PC-3 (cell line): ENCODE results near the gene ATG4C. TPM values are rescaled to one million over a fixed set of nuclear protein-coding genes. Genes with fewer than 3 reads are reported as not detected.
"Not testable (repeated sequence)": the region's sequence is repeated elsewhere in the genome, so short reads cannot be mapped to it uniquely, and the experiment has no call there.

ENCODE experiments used
- ATAC-seq: fragments of 200-7000 bp; cut with Tn5 transposase; 2 replicates; pipeline ENCODE4 v1.9.1; 2020; ENCODE audit warnings: mild to moderate bottlenecking, moderate library complexity
- BruUV-seq: library from RNA; stranded (reverse); fragments of 400-500 nt; replicated peaks from 2 replicates; lab custom pipeline; 2021; lab: Mats Ljungman, UMichigan
- CTCF ChIA-PET: fragments of 300-600 bp; sonication (Branson Sonifier 250); formaldehyde crosslinking; loops from one replicate; lab custom pipeline; 2022; ENCODE audit warnings: antibody characterized with exemption; lab: Charles Lee
- POLR2A ChIA-PET: fragments of 300-600 bp; sonication (Branson Sonifier 250); formaldehyde crosslinking; loops from one replicate; lab custom pipeline; 2022; ENCODE audit warnings: antibody characterized with exemption; ENCODE audit not compliant: unreplicated experiment; lab: Charles Lee
- DNase-seq: peaks from one replicate; pipeline ENCODE4 v3.0.0-alpha.2; 2015
- H2AFZ ChIP-seq: fragments of 300-600 bp; sonication (generic); 2 replicates; pipeline ENCODE4 v1.6.0; 2016; ENCODE audit warnings: antibody characterized with exemption, low read length
- H3F3A ChIP-seq: fragments of 300-600 bp; sonication (generic); one replicate; pipeline ENCODE4 v1.6.0; 2017; ENCODE audit warnings: antibody characterized with exemption, low read length, control low read depth, mild to moderate bottlenecking; ENCODE audit not compliant: unreplicated experiment
- H3K27ac ChIP-seq: fragments of 300-600 bp; sonication (generic); 2 replicates; pipeline ENCODE4 v1.5.1; 2016; ENCODE audit warnings: mild to moderate bottlenecking, low read length
- H3K27me3 ChIP-seq: fragments of 300-600 bp; sonication (generic); 2 replicates; pipeline ENCODE4 v1.6.1; 2016; ENCODE audit warnings: low read length, mixed read lengths
- H3K36me3 ChIP-seq: fragments of 300-600 bp; sonication (generic); 2 replicates; pipeline ENCODE4 v1.6.1; 2016; ENCODE audit warnings: low read depth, mixed run types, low read length, mixed read lengths
- H3K4me1 ChIP-seq: fragments of 300-600 bp; sonication (generic); 2 replicates; pipeline ENCODE4 v1.5.1; 2016; ENCODE audit warnings: low read length; ENCODE audit not compliant: insufficient read depth
- H3K4me2 ChIP-seq: fragments of 300-600 bp; sonication (generic); 2 replicates; pipeline ENCODE4 v1.6.0; 2016; ENCODE audit warnings: low read length
- H3K4me3 ChIP-seq: fragments of 300-600 bp; sonication (generic); 2 replicates; pipeline ENCODE4 v1.5.1; 2016; ENCODE audit warnings: mild to moderate bottlenecking, low read length, mixed read lengths
- H3K79me2 ChIP-seq: fragments of 300-600 bp; sonication (generic); 2 replicates; pipeline ENCODE4 v1.6.1; 2017; ENCODE audit warnings: low read length, mixed read lengths
- H3K9ac ChIP-seq: fragments of 300-600 bp; sonication (generic); 2 replicates; pipeline ENCODE4 v1.6.0; 2016; ENCODE audit warnings: mild to moderate bottlenecking, low read length
- H3K9me2 ChIP-seq: fragments of 300-600 bp; sonication (generic); replicated peaks from 2 replicates; pipeline ENCODE4 v1.6.1; 2016; ENCODE audit warnings: mixed run types, low read length, mixed read lengths
- H3K9me3 ChIP-seq: fragments of 300-600 bp; sonication (generic); 2 replicates; pipeline ENCODE4 v1.6.1; 2016; ENCODE audit warnings: low read length, mixed read lengths
- H4K20me1 ChIP-seq: fragments of 300-600 bp; sonication (generic); 2 replicates; pipeline ENCODE4 v1.6.1; 2016; ENCODE audit warnings: low read length, mixed read lengths
- EZH2 ChIP-seq: fragments of 300-600 bp; sonication (generic); IDR thresholded peaks from one replicate; pipeline ENCODE4 v1.6.1; 2017; ENCODE audit warnings: antibody characterized with exemption, mild to moderate bottlenecking, low read length; ENCODE audit not compliant: unreplicated experiment
- EZH2phosphoT487 ChIP-seq: fragments of 300-600 bp; sonication (generic); IDR thresholded peaks from 2 replicates; pipeline ENCODE4 v1.6.1; 2018; ENCODE audit warnings: mild to moderate bottlenecking, antibody characterized with exemption, low read length, borderline replicate concordance
- intact Hi-C: fragments of 100-400 bp; cut with micrococcal nuclease; formaldehyde crosslinking; loops from 2 replicates; pipeline ENCODE4 v1.9.0; 2023
- total RNA-seq: library from RNA; depleted of rRNA; stranded (reverse); fragments of >200 nt; gene quantifications from 2 replicates; pipeline ENCODE4 v1.2.3, GENCODE V29; 2014
- TF ChIP-seq, protein P1 (sequence below): fragments of 300-600 bp; sonication (generic); conservative IDR thresholded peaks from 2 replicates; pipeline ENCODE4 v1.5.1; 2017; ENCODE audit warnings: antibody characterized with exemption, low read depth, mild to moderate bottlenecking, low read length

ATG4C gene
- total RNA-seq, 1 experiment from 2014 or later, result 8.8 TPM

DNA sequence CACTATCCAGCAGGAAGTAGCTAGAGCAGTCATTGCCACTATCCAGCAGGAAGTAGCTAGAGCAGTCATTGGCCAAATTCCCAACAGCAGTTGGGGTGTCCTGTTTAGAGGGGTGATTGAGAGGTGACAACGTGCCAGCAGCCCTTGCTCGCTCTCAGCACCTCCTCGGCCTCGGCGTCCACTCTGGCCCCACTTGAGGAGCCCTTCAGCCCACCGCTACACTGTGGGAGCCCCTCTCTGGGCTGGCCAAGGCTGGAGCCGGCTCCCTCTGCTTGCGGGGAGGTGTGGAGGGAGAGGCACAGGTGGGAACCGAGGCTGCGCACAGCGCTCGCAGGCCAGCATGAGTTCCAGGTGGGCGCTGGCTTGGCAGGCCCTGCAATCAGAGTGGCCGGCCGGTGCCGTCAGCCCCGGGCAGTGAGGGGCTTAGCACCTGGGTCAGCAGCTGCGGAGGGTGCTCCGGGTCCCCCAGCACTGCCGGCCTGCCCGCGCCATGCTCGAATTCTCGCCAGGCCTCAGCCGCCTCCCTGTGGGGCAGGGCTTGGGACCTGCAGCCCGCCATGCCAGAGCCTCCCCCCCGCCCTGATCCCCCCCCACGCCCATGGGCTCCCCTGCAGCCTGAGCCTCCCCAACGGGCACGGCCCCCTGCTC lies 22.6 kb upstream of the ATG4C start:
- H3K36me3 ChIP-seq, H3K9me3 ChIP-seq, H3F3A ChIP-seq, CTCF ChIA-PET, H3K4me1 ChIP-seq, H3K4me3 ChIP-seq, POLR2A ChIA-PET, BruUV-seq, H4K20me1 ChIP-seq, H3K27me3 ChIP-seq, H3K9ac ChIP-seq, intact Hi-C loops, H3K9me2 ChIP-seq, H3K4me2 ChIP-seq, H3K27ac ChIP-seq, DNase-seq, H3K79me2 ChIP-seq, H2AFZ ChIP-seq, ATAC-seq: not testable (repeated sequence)

DNA sequence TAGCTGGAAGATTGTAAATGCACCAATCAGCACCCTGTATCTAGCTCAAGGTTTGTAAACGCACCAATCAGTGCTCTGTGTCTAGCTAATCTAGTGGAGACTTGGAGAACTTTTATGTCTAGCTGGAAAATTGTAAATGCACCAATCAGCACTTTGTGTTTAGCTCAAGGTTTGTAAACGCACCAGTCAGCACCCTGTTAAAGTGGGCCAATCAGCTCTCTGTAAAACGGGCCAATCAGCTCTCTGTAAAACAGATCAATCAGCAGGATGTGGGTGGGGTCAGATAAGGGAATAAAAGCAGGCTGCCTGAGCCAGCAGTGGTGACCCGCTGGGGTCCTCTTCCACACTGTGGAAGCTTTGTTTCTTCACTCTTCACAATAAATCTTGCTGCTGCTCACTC lies 21.9 kb upstream of the ATG4C start:
- H3K36me3 ChIP-seq, H3K79me2 ChIP-seq, H3K9me3 ChIP-seq, H3K9ac ChIP-seq, H4K20me1 ChIP-seq, H3K27me3 ChIP-seq, H3K9me2 ChIP-seq, H3K4me2 ChIP-seq, H3F3A ChIP-seq, ATAC-seq, H3K4me1 ChIP-seq, CTCF ChIA-PET, H3K4me3 ChIP-seq, H2AFZ ChIP-seq, POLR2A ChIA-PET, intact Hi-C loops, H3K27ac ChIP-seq, BruUV-seq, DNase-seq: not testable (repeated sequence)

DNA sequence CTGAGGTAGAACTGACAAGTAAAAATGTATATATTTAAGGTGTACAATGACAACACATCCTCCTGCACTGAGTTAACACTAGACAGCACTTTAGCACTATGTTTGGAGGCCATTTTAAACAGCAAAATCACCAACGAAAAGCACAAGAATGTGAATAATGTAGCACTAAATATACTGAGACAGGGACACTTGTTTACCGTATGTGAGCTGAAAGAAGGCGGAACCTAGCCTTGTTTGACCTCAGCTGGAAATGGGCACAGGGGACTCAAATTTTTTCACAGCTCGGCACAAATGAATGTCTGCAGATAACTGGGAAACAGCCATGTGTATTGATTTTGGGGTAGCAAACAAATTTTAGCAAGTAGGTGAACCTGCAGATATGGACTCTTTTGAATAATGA lies 18.0 kb upstream of the ATG4C start:
- Histone ChIP-seq H3K27ac (no peak overlapping the region), H2AFZ (peak overlapping the region; percentile 30; the same call in 1 of the 2 replicates), H3K27me3 (no peaks in the 10 kb centered on the region), H4K20me1 (no peaks in the 10 kb centered on the region), H3K4me2 (no peak overlapping the region), H3K9me3 (no peaks in the 10 kb centered on the region), H3K9ac (no peak overlapping the region), H3K4me1 (no peaks in the 10 kb centered on the region), H3K36me3 (no peaks in the 10 kb centered on the region), H3K4me3 (no peak overlapping the region), H3K9me2 (no peaks in the 10 kb centered on the region), H3F3A (no peaks in the 10 kb centered on the region), H3K79me2 (no peaks in the 10 kb centered on the region)
- TF ChIP-seq EZH2phosphoT487, result no peak
- TF ChIP-seq, protein P1, sequence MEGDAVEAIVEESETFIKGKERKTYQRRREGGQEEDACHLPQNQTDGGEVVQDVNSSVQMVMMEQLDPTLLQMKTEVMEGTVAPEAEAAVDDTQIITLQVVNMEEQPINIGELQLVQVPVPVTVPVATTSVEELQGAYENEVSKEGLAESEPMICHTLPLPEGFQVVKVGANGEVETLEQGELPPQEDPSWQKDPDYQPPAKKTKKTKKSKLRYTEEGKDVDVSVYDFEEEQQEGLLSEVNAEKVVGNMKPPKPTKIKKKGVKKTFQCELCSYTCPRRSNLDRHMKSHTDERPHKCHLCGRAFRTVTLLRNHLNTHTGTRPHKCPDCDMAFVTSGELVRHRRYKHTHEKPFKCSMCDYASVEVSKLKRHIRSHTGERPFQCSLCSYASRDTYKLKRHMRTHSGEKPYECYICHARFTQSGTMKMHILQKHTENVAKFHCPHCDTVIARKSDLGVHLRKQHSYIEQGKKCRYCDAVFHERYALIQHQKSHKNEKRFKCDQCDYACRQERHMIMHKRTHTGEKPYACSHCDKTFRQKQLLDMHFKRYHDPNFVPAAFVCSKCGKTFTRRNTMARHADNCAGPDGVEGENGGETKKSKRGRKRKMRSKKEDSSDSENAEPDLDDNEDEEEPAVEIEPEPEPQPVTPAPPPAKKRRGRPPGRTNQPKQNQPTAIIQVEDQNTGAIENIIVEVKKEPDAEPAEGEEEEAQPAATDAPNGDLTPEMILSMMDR, result no peak
- no peak for TF ChIP-seq EZH2
- intact Hi-C loops, result no loop called here
- ChIA-PET CTCF (interaction anchor here (0.6 kb wide), 1 partner anchor 76 kb away, joined by 3 read pairs; no protein-coding TSS in a partner anchor), POLR2A (no interaction called here)
- DNase-seq (no peak), ATAC-seq (no peak)
- BruUV-seq, result no TSS peak

DNA sequence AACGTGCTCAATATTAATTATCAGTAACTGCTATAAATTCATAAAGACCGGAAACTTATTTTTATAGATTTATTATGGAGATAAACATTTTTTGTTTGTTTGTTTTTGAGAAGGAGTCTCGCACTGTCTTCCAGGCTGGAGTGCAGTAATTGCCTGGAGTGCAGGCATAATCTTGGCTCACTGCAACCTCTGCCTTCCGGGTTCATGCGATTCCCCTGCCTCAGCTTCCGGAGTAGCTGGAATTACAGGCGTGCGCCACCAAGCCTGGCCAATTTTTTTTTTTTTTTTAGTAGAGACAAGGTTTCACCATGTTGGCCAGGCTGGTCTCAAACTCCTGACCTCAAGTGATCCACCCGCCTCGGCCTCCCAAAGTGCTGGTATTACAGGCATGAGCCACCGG lies 15.4 kb upstream of the ATG4C start:
- CTCF ChIA-PET, intact Hi-C loops: not testable (repeated sequence)

More for the DNA sequence above, 15.4 kb upstream of the ATG4C start:
- H3K4me3 ChIP-seq, DNase-seq, H3K4me2 ChIP-seq, POLR2A ChIA-PET, H4K20me1 ChIP-seq, H3F3A ChIP-seq, H3K9ac ChIP-seq, H3K4me1 ChIP-seq, BruUV-seq, H3K9me3 ChIP-seq, H3K27ac ChIP-seq, H3K9me2 ChIP-seq, H3K27me3 ChIP-seq, H3K79me2 ChIP-seq, H3K36me3 ChIP-seq: not testable (repeated sequence)
- peak overlapping the region; percentile 45; the same call in 1 of the 2 replicates for H2AFZ ChIP-seq
- ATAC-seq, result peak; percentile 18; the same call in 1 of the 2 replicates
